HFF-Myc (cell line): ENCODE data around the gene HES5.
"Not testable (repeated sequence)": the region's sequence is repeated elsewhere in the genome, so short reads cannot be mapped to it uniquely, and the experiment has no call there.

Experiments used
- DNase-seq: peaks from one replicate; pipeline ENCODE4 v3.0.0-alpha.2; 2011; ENCODE audit warnings: low read depth; ENCODE audit errors: extremely low read depth
- H3K4me3 ChIP-seq: replicated peaks from 2 replicates; pipeline ENCODE4 v1.5.1; 2011; ENCODE audit warnings: low read depth, mild to moderate bottlenecking, control low read depth, low read length
- CTCF ChIP-seq: IDR thresholded peaks from 2 replicates; pipeline ENCODE4 v1.5.1; 2012; ENCODE audit warnings: mild to moderate bottlenecking, low read depth, low read length, control low read depth; ENCODE audit errors: missing control alignments

The HES5 gene

GRCh38 chr1:2555634-2556276 lies 25.7 kb upstream of the HES5 start:
- DNase-seq = no peak
- no peak for TF ChIP-seq CTCF
- H3K4me3 ChIP-seq = peak overlapping the region; percentile 38

GRCh38 chr1:2554621-2555387 lies 24.7 kb upstream of the HES5 start:
- peak; percentile 43 for TF ChIP-seq CTCF
- DNase-seq = no peak
- H3K4me3 ChIP-seq = no peak overlapping the region

- TF ChIP-seq CTCF = no peak
- no peak for DNase-seq
- no peak overlapping the region for H3K4me3 ChIP-seq
These were observed 24.0 kb upstream of the HES5 start for GRCh38 chr1:2553871-2554620.

- DNase-seq, H3K4me3 ChIP-seq: not testable (repeated sequence)
These were observed 23.0 kb upstream of the HES5 start for GRCh38 chr1:2553076-2553475.

GRCh38 chr1:2552189-2552588 lies 22.1 kb upstream of the HES5 start:
- no peak overlapping the region for H3K4me3 ChIP-seq
- no peak for TF ChIP-seq CTCF
- no peak for DNase-seq

GRCh38 chr1:2551544-2551943 lies 21.5 kb upstream of the HES5 start:
- not testable (repeated sequence) for DNase-seq, H3K4me3 ChIP-seq

GRCh38 chr1:2550309-2550861 lies 20.3 kb upstream of the HES5 start:
- not testable (repeated sequence) for H3K4me3 ChIP-seq, DNase-seq

GRCh38 chr1:2549367-2550029 lies 19.4 kb upstream of the HES5 start:
- not testable (repeated sequence) for H3K4me3 ChIP-seq

More at GRCh38 chr1:2549367-2550029, 19.4 kb upstream of the HES5 start:
- not testable (repeated sequence) for DNase-seq
